Stimulated activated CD4-positive, alpha-beta T cell treated with anti-CD3 and anti-CD28 coated beads, Interleukin-4, amount 100 ng/mL, for 4 hours (primary cell): Measurements from ENCODE around the gene GRIA1.
"Not testable (repeated sequence)": the region's sequence is repeated elsewhere in the genome, so short reads cannot be mapped to it uniquely, and the experiment has no call there.

Experiments
- DNase-seq, 2 experiments: peaks; one replicate each; pipeline ENCODE4 v3.0.0-alpha.2; 2020

GRIA1 gene

GRCh38 chr5:153671653-153672346 is 181.3 kb downstream of the GRIA1 start:
- DNase-seq, result no peak

GRCh38 chr5:153672347-153673090 is 182.0 kb downstream of the GRIA1 start:
- no peak for DNase-seq

GRCh38 chr5:153674356-153674755 is 183.9 kb downstream of the GRIA1 start:
- DNase-seq, result no peak

GRCh38 chr5:153676406-153676805 is 185.9 kb downstream of the GRIA1 start:
- no peak for DNase-seq

- no peak for DNase-seq
These were observed 186.4 kb downstream of the GRIA1 start for GRCh38 chr5:153676821-153677220.

- no peak for DNase-seq
These were observed 188.3 kb downstream of the GRIA1 start for GRCh38 chr5:153678617-153679329.

- DNase-seq, result no peak
These were observed 199.8 kb downstream of the GRIA1 start for GRCh38 chr5:153690236-153690635.

- no peak for DNase-seq
These were observed 205.8 kb downstream of the GRIA1 start for GRCh38 chr5:153696256-153696655.

- no peak for DNase-seq
These were observed 208.6 kb downstream of the GRIA1 start for GRCh38 chr5:153699035-153699434.

GRCh38 chr5:153700940-153701339 is 210.5 kb downstream of the GRIA1 start:
- no peak for DNase-seq

GRCh38 chr5:153702265-153702664 is 211.8 kb downstream of the GRIA1 start:
- no peak for DNase-seq

GRCh38 chr5:153704110-153704509 is 213.6 kb downstream of the GRIA1 start:
- DNase-seq, result no peak

GRCh38 chr5:153707626-153708025 is 217.2 kb downstream of the GRIA1 start:
- no peak for DNase-seq

- no peak for DNase-seq
These were observed 221.3 kb downstream of the GRIA1 start for GRCh38 chr5:153711755-153712154.

GRCh38 chr5:153712946-153713345 is 222.5 kb downstream of the GRIA1 start:
- DNase-seq, result no peak

- DNase-seq, result no peak
These were observed 223.5 kb downstream of the GRIA1 start for GRCh38 chr5:153713943-153714342.

- no peak for DNase-seq
These were observed 224.3 kb downstream of the GRIA1 start for GRCh38 chr5:153714798-153715197.

- DNase-seq, result no peak
These were observed 226.8 kb downstream of the GRIA1 start for GRCh38 chr5:153717287-153717686.

- DNase-seq, result no peak
These were observed 228.2 kb downstream of the GRIA1 start for GRCh38 chr5:153718713-153719112.

GRCh38 chr5:153719324-153719723 is 228.9 kb downstream of the GRIA1 start:
- no peak for DNase-seq

- not testable (repeated sequence) for DNase-seq
These were observed 232.6 kb downstream of the GRIA1 start for GRCh38 chr5:153723022-153723610.

- no peak for DNase-seq
These were observed 251.6 kb downstream of the GRIA1 start for GRCh38 chr5:153742060-153742459.

GRCh38 chr5:153744751-153745150 is 254.3 kb downstream of the GRIA1 start:
- DNase-seq, result no peak
